Esophagus squamous epithelium (tissue), 4 donors: Measurements from ENCODE around the gene RAB15.

ENCODE experiments used
- POLR2A ChIP-seq, 4 donors: fragments of 450-650 bp; IDR thresholded peaks; one replicate each; pipeline ENCODE4 v1.6.1; 2017; ENCODE audit warnings: antibody characterized with exemption in 4 of 4, mild to moderate bottlenecking in 4 of 4, moderate library complexity in 3 of 4
- TF ChIP-seq, protein P1 (sequence below), 6 experiments: fragments of 450-650 bp in 4 of 6; fragments of 200-600 bp in 2 of 6; sonication (generic) in 2 of 6; IDR thresholded peaks; one replicate each; pipeline ENCODE4 v1.5.1; 2016 to 2019; ENCODE audit warnings: antibody characterized with exemption in 6 of 6, mild to moderate bottlenecking in 4 of 6, moderate library complexity in 4 of 6

- TF ChIP-seq, protein P1, sequence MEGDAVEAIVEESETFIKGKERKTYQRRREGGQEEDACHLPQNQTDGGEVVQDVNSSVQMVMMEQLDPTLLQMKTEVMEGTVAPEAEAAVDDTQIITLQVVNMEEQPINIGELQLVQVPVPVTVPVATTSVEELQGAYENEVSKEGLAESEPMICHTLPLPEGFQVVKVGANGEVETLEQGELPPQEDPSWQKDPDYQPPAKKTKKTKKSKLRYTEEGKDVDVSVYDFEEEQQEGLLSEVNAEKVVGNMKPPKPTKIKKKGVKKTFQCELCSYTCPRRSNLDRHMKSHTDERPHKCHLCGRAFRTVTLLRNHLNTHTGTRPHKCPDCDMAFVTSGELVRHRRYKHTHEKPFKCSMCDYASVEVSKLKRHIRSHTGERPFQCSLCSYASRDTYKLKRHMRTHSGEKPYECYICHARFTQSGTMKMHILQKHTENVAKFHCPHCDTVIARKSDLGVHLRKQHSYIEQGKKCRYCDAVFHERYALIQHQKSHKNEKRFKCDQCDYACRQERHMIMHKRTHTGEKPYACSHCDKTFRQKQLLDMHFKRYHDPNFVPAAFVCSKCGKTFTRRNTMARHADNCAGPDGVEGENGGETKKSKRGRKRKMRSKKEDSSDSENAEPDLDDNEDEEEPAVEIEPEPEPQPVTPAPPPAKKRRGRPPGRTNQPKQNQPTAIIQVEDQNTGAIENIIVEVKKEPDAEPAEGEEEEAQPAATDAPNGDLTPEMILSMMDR (IDR thresholded peaks at IDR 0.05), result no peak
- TF ChIP-seq POLR2A (IDR thresholded peaks at IDR 0.05), result no peak
Observed at GRCh38 chr14:64992328-64992885, 20.3 kb upstream of the RAB15 start.
